GM20431 (cell line): ENCODE data around the gene TRHDE.
"Not testable (repeated sequence)": the region's sequence is repeated elsewhere in the genome, so short reads cannot be mapped to it uniquely, and the experiment has no call there.

Experiments
- in situ Hi-C: fragments of 300-500 bp; cut with MseI, MboI; formaldehyde crosslinking; loops from one replicate; pipeline ENCODE4 v1.15.0; 2020; ENCODE audit warnings: low sequenced_read_pairs; ENCODE audit not compliant: unreplicated experiment

TRHDE gene

DNA sequence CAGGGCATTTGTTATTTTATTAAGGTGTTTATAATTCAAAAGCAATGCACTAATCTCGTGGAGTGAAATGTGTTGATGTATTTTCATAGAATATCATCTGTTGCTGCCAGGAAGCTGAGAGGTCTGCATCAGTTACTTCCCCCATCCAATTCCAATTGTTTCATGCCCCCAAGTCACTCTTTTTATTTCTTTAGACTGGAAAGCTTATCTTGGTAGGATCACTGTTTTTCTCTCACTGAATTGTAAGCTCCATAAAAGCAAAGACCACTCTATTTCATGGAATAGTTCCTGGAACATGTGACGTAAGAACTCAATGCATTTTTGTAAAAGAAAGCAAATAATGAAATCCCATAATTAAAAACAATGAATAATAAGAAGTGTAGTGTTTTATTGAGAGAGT is 420.2 kb downstream of the TRHDE start:
- in situ Hi-C loops, result no loop called here

DNA sequence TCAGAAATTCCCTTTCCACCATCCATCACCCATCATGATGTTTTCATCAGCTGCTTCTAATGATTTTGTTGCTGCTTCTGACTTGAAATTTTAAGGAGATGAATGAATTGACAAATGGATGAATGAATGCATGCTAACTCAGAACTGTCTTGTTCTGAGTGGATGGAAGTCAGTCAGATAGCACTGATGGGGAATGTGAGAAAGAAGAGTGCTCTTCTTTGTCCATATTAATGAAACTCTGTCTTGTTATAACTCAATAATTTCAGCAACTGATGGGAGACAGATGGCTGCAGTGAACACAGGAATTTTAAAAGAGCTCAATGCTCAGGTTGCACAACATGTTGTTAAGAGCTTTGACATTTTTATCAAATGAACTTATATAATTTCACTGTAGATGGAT is 422.0 kb downstream of the TRHDE start:
- in situ Hi-C loops, result no loop called here

DNA sequence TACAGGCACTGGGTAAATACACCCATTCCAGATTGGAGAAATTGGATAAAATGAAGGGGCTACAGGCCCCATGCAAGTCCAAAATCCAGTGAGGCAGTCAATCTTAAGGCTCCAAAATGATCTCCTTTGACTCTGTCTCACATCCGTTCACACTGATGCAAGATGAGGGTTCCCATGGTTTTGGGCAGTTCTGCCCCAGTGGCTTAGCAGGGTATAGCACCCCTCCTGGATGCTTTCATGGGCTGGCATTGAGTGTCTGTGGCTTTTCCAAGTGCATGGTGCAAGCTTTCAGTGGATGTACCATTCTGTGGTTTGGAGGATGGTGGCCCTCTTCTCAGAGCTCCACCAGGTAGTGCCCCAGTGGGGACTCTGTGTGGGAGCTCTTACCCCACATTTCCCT is 427.2 kb downstream of the TRHDE start:
- in situ Hi-C loops, result no loop called here

DNA sequence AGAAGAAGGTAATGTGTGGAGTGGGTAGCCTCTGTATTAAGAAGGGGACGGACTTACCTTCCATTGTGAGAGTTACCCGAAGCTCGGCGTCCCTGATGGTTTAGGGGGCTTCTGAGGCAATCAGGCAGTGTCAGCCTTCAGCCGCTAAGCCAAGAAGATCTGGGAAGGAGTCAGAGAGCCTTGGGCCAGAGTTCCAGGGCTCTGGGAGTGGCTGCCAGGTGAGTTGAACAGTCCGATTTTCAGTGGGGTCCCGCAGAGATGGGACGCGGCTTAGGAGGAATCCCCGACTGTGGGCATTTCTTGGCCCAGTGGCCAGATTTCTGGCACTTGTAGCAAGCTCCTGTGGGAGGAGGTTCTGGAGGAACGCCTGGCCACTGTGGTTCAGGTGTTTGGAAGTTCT is 439.9 kb downstream of the TRHDE start:
- in situ Hi-C loops, result not testable (repeated sequence)

DNA sequence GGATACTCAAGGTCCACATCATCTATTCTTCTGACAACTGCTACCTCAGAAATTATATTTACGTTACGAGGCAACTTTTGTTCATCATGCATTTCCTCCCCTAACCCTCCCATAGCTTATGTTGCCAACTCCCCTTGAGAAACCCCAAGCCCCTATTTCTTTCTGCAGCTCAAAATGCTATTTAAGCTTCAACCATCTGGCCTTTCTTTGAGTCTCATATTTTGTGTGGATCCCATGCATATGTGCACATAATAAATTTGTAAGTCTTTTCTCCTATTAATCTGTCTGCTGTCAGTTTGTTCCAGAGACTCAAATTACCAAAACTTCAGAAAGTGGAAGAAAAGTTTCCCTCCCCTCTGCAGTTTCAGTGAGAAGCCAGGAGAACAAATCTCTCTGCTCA is 444.1 kb downstream of the TRHDE start:
- in situ Hi-C loops, result no loop called here

DNA sequence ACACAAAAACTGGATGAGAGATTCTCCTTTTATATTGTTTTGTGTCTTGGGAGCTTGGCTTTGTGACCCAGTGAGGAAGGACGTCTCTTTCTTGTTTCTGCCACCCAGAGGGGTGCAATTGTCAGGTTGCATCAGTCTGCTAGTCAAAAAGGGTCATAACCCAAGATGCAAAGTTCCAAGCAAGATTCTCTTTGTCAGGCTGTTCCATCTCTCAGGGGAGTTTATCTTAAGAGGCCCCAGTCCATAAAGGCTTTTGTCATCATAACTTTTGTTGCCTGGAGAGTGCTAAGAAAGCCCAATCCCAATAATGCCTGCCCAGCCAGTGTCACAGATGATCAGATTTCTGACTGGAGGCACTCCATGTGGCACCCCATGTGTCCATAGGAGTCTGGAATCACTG is 444.9 kb downstream of the TRHDE start:
- in situ Hi-C loops, result no loop called here
